ENCODE measurements around the gene CPM. TPM values are rescaled to one million over a fixed set of nuclear protein-coding genes. Genes with fewer than 3 reads are reported as not detected.
"Not testable (repeated sequence)": the region's sequence is repeated elsewhere in the genome, so short reads cannot be mapped to it uniquely, and the experiment has no call there.

CPM gene
- total RNA-seq, 2 donors from 2014 or later, result 8.4 to 17.7 TPM

DNA sequence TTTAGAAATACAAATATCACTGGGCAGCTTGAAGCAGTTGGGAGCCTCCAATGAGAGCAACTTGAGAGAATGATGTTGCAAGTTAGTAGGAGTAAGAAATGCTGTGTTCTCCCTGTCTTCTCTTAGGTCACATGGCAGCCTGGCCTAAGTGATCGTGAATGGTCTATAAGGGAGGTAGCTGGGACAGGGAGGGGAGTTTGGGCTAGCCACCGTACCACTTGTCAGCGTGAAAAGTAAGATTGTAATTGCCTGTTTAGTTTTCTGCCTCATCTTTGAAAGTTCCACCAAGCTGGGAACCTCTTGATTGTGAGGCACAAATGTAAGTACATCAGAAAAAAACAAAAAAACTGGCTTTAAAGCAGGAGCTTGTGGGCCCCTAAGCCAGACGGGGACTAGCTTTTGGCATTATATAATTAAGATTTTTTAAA is 88.6 kb downstream of the CPM start:
- ATAC-seq (replicated peaks in 1 of 2), result peak; percentile 9 to 12
- H3K27me3 Mint-ChIP-seq (ENCODE audit: low read depth), result no peaks in the 10 kb centered on the region
- no peaks in the 10 kb centered on the region for H3K9me3 Mint-ChIP-seq

DNA sequence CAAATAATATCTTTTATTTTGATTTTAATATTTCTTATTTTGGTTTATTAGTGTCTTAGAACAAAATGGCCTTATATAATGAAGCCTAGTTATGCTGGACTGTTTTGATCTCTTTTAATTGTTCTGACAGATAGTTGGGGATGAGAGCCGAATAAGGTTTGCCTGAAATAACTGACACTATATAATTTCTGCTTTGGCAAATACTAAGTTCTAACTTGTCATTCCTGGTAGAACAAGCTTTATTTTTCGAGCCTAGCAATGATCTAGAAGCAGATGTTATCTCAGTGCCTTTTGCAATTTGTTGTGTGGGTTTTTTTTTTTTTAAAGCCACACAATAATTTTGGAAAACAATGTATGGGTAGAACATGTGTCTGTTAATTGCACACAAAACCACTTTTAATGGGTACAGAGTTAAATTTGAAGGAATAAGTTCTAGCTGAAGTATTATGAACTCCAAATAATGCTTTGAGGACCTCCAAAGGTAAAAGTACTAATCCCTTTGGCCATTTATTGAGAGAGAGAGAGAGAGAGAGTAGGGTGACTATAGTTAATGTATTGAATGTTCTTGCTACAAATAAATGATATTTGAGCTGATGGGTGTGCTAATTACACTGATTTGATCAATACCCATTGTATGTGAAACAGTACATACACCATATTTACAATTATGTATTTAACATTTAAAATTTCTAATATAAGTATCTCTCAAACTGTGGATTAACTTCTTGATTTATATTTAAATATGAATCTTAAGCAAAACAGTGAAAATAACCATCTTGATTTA is 90.0 kb downstream of the CPM start:
- no peak for DNase-seq
- Mint-ChIP-seq H3K27me3 (ENCODE audit: low read depth) (no peaks in the 10 kb centered on the region), H3K4me1 (ENCODE audit: low read depth) (peaks cover 9% of the 10 kb centered on the region), H3K9me3 (no peaks in the 10 kb centered on the region), H3K27ac (peak overlapping the region; percentile 24), H3K36me3 (ENCODE audit: insufficient read depth in 2 of 2) (peaks cover 10 to 37% of the 10 kb centered on the region in 2 donors), H3K4me3 (no peak overlapping the region)
- no peak for ATAC-seq (replicated peaks in 1 of 2)

More for the DNA sequence above, 88.6 kb downstream of the CPM start:
- peaks cover 3% of the 10 kb centered on the region for H3K4me1 Mint-ChIP-seq (ENCODE audit: low read depth)
- DNase-seq, result no peak
- peaks cover 5 to 27% of the 10 kb centered on the region in 2 donors for H3K36me3 Mint-ChIP-seq (ENCODE audit: insufficient read depth in 2 of 2)
- no peak overlapping the region for H3K27ac Mint-ChIP-seq
- H3K4me3 Mint-ChIP-seq, result no peak overlapping the region

DNA sequence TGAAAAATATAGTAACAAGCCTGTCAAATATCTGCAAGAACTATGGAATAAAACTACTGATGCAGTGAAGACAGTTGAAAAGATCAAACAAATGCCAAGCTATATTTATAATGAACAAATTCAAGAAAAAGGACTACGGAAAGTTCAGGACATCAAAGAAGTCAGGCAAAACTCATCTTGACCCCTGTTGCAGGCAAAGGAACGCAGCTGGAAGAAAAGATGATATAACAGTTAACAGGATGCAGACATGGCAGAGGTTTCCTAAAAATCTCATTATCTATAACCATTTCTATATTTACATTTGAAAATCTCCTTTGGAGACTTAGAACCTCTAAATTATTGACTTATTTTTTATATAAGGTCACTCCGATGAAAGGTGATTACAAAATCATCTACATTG is 90.8 kb downstream of the CPM start:
- H3K27ac Mint-ChIP-seq, result no peak overlapping the region
- H3K4me3 Mint-ChIP-seq, result no peak overlapping the region
- H3K27me3 Mint-ChIP-seq (ENCODE audit: low read depth), result no peaks in the 10 kb centered on the region
- ATAC-seq (replicated peaks in 1 of 2) (no peak), DNase-seq (no peak)
- H3K36me3 Mint-ChIP-seq (ENCODE audit: insufficient read depth in 2 of 2), result peaks cover 10 to 40% of the 10 kb centered on the region in 2 donors
- peaks cover 10% of the 10 kb centered on the region for H3K4me1 Mint-ChIP-seq (ENCODE audit: low read depth)
- no peaks in the 10 kb centered on the region for H3K9me3 Mint-ChIP-seq

DNA sequence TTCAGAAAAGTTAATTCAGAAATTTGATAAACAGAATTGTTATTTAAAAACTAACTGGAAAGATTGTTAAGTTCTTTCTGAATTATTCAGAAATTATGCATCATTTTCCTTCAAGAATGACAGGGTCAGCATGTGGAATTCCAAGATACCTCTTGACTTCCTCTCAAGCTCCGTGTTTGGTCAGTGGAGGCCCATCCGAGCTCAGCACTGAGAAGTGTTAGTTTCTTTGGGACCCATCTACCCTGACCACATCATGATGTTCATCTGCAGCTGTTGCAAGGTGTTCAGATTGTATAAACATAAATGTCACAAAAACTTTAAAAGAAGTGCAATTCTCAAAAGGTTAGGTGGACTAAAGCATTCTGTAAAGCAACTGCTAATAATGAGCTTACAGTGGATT is 91.3 kb downstream of the CPM start:
- H3K36me3 Mint-ChIP-seq (ENCODE audit: insufficient read depth in 2 of 2), result peaks cover 10 to 41% of the 10 kb centered on the region in 2 donors
- H3K9me3 Mint-ChIP-seq, result no peaks in the 10 kb centered on the region
- no peak overlapping the region for H3K4me3 Mint-ChIP-seq
- H3K27ac Mint-ChIP-seq, result no peak overlapping the region
- no peaks in the 10 kb centered on the region for H3K27me3 Mint-ChIP-seq (ENCODE audit: low read depth)
- DNase-seq (no peak), ATAC-seq (replicated peaks in 1 of 2) (no peak)
- H3K4me1 Mint-ChIP-seq (ENCODE audit: low read depth), result peaks cover 10% of the 10 kb centered on the region

DNA sequence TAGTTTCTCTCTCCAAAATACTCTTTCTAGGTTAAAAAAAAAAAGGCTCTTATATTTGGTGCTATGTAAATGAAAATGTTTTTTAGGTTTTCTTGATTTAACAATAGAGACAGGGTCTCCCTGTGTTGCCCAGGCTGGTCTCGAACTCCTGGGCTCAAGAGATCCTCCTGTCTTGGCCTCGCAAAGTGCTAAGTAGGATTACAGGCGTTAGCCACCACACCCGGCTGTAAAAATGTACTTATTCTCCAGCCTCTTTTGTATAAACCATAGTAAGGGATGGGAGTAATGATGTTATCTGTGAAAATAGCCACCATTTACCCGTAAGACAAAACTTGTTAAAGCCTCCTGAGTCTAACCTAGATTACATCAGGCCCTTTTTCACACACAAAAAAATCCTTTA is 91.8 kb downstream of the CPM start:
- ATAC-seq (replicated peaks in 1 of 2); H3K27me3 Mint-ChIP-seq (ENCODE audit: low read depth): not testable (repeated sequence)
- H3K36me3 Mint-ChIP-seq (ENCODE audit: insufficient read depth in 2 of 2), result peaks cover 12 to 45% of the 10 kb centered on the region in 2 donors

DNA sequence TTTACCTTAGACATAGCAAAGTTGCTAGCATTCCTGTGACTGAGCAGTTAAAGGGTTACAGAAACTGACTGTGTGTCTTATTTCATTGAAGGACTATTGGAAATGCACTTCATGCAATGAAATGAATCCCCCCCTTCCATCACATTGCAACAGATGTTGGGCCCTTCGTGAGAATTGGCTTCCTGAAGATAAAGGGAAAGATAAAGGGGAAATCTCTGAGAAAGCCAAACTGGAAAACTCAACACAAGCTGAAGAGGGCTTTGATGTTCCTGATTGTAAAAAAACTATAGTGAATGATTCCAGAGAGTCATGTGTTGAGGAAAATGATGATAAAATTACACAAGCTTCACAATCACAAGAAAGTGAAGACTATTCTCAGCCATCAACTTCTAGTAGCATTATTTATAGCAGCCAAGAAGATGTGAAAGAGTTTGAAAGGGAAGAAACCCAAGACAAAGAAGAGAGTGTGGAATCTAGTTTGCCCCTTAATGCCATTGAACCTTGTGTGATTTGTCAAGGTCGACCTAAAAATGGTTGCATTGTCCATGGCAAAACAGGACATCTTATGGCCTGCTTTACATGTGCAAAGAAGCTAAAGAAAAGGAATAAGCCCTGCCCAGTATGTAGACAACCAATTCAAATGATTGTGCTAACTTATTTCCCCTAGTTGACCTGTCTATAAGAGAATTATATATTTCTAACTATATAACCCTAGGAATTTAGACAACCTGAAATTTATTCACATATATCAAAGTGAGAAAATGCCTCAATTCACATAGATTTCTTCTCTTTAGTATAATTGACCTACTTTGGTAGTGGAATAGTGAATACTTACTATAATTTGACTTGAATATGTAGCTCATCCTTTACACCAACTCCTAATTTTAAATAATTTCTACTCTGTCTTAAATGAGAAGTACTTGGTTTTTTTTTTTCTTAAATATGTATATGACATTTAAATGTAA is 93.5 kb downstream of the CPM start:
- DNase-seq, result no peak
- no peaks in the 10 kb centered on the region for H3K27me3 Mint-ChIP-seq (ENCODE audit: low read depth)
- no peaks in the 10 kb centered on the region for H3K9me3 Mint-ChIP-seq
- H3K36me3 Mint-ChIP-seq (ENCODE audit: insufficient read depth in 2 of 2), result peaks cover 19 to 56% of the 10 kb centered on the region in 2 donors
- no peak overlapping the region for H3K4me3 Mint-ChIP-seq
- H3K27ac Mint-ChIP-seq, result peak overlapping the region; percentile 6
- no peak for ATAC-seq (replicated peaks in 1 of 2)
- peaks cover 10% of the 10 kb centered on the region for H3K4me1 Mint-ChIP-seq (ENCODE audit: low read depth)

More for the DNA sequence above, 91.8 kb downstream of the CPM start:
- H3K27ac Mint-ChIP-seq; H3K9me3 Mint-ChIP-seq; DNase-seq; H3K4me1 Mint-ChIP-seq (ENCODE audit: low read depth); H3K4me3 Mint-ChIP-seq: not testable (repeated sequence)

DNA sequence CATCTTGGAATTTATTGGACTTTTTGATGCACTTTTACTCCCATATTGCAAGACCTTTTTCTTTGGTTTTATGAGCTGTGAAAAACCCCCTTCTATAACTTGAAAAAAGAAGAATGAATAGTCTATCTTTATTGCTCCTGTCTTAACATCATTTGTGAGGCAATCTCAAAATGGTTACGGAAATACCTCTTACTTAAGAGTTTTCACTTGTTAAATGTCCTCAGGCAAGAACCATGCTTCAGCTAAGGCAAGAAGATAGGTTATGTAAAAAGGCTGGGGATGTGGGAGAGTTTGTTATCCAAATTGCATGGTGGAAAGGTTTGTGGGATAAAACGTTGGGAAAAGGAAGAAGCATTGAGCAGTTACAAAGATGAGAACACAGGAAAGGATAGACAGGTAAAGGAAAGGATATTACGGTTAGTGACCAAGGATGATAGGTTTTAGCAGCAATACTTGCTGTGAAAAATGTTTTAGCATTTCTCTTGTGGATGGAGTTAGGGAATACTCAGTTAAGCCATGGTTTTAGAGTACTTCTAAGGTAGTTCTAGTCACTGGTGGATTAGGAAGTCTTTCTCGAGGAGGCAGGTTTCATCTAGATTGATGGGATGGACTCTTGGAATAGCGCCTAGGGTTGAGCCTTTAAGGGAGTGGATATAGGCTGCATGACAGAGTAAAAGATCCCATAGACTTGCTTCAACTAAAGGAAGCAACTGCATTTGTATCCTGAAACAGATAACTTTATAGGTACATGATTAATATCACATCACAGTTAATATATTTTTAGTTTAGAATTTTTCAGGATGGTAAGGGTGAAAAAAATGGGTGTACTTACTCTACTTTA is 94.7 kb downstream of the CPM start:
- Mint-ChIP-seq H3K36me3 (ENCODE audit: insufficient read depth in 2 of 2) (peaks cover 16 to 56% of the 10 kb centered on the region in 2 donors), H3K27me3 (ENCODE audit: low read depth) (no peaks in the 10 kb centered on the region)

DNA sequence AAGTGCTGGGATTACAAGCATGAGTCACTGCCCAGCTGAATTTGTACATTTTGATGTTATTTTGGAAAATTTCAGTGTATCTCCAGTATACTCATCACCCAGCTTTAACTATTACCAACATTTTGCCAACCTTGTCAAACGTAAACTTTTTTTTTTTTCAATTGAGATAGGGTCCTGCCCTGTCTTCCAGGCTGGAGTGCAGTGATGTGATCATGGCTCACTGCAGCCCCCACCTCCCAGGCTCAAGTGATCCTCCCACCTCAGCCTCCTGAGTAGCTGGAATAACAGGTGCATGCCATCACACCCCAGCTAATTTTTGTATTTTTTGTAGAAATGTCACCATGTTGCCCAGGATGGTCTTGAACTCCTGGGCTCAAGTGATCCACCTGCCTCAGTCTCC is 95.8 kb downstream of the CPM start:
- Mint-ChIP-seq H3K27ac (no peak overlapping the region), H3K27me3 (ENCODE audit: low read depth) (no peaks in the 10 kb centered on the region), H3K4me1 (ENCODE audit: low read depth) (peaks cover 6% of the 10 kb centered on the region), H3K36me3 (ENCODE audit: insufficient read depth in 2 of 2) (peaks cover 16 to 51% of the 10 kb centered on the region in 2 donors), H3K4me3 (no peak overlapping the region), H3K9me3 (no peaks in the 10 kb centered on the region)
- DNase-seq (no peak), ATAC-seq (replicated peaks in 1 of 2) (no peak)

More for the DNA sequence above, 94.7 kb downstream of the CPM start:
- ATAC-seq (replicated peaks in 1 of 2) (no peak), DNase-seq (no peak)
- Mint-ChIP-seq H3K4me1 (ENCODE audit: low read depth) (peaks cover 6% of the 10 kb centered on the region), H3K9me3 (no peaks in the 10 kb centered on the region), H3K4me3 (no peak overlapping the region), H3K27ac (peak overlapping the region; percentile 25)

DNA sequence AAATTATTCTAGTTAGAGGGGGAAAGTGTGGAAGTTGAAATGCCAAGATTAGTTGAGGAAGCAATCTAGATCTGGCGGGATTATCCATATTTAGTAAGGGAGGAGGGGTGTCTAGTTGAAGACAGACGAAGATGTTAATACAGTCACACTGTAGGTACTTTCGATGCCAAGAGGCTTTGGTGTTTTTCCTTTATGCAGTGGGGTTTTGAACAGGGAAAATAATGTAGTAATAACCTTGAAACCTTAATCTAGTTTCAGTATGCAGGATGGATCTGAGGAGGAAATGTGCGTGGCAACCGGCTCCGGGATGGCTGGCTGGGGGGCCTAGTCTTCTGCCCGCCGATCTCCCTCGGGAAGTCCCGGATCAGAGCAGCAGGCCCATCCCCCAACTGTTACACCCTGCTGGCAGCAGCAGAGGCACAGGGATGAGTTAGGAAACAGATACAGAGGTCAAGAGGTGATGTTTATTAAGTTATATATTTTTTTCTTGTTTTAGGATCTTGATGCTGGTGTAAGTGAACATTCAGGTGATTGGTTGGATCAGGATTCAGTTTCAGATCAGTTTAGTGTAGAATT is 97.5 kb downstream of the CPM start:
- Mint-ChIP-seq H3K4me3 (no peak overlapping the region), H3K27me3 (ENCODE audit: low read depth) (no peaks in the 10 kb centered on the region), H3K27ac (peak overlapping the region; percentile 87), H3K9me3 (no peaks in the 10 kb centered on the region), H3K4me1 (ENCODE audit: low read depth) (peaks cover 7% of the 10 kb centered on the region), H3K36me3 (ENCODE audit: insufficient read depth in 2 of 2) (peaks cover 22 to 50% of the 10 kb centered on the region in 2 donors)
- ATAC-seq (replicated peaks in 1 of 2) (no peak), DNase-seq (no peak)

DNA sequence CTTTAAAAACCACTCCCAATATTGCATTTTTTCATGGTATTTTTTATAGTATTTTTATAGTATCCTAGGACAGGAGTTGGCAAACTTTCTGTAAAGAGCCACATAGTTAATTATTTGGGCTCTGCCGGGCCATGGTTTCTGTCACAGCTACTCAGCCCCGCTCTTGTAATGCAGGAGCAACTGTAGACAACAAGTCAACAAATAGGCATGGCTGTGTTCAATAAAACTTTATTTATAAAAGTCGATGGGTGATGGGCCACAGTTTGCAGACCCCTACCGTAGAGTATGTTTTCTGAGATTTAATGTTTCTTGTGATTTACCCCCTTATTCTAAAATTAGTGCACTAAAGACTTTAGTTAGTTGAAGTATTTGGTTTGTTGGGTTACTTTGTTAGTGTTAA is 99.5 kb downstream of the CPM start:
- no peaks in the 10 kb centered on the region for H3K27me3 Mint-ChIP-seq (ENCODE audit: low read depth)
- no peak overlapping the region for H3K27ac Mint-ChIP-seq
- H3K4me3 Mint-ChIP-seq, result no peak overlapping the region
- no peak for ATAC-seq (replicated peaks in 1 of 2)
- H3K36me3 Mint-ChIP-seq (ENCODE audit: insufficient read depth in 2 of 2), result peaks cover 27 to 51% of the 10 kb centered on the region in 2 donors
- DNase-seq, result no peak
- no peaks in the 10 kb centered on the region for H3K9me3 Mint-ChIP-seq
- peaks cover 11% of the 10 kb centered on the region for H3K4me1 Mint-ChIP-seq (ENCODE audit: low read depth)

DNA sequence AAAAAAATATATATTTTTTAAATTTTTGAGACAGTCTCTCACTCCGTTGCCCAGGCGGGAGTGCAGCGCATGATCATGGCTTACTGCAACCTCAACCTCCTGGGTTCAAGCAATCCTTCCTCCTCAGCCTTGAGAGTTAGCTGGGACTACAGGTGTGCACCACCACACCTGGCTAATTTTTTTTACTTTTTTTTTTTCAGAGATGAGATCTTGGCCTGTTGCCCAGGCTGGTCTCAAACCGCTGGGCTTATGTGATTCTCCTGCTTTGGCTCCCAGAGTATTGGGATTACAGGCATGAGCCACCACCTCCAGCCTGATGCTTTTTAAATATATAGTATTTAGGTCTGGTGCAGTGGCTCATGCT is 100.5 kb downstream of the CPM start:
- H3K36me3 Mint-ChIP-seq (ENCODE audit: insufficient read depth in 2 of 2), result peaks cover 22 to 51% of the 10 kb centered on the region in 2 donors

DNA sequence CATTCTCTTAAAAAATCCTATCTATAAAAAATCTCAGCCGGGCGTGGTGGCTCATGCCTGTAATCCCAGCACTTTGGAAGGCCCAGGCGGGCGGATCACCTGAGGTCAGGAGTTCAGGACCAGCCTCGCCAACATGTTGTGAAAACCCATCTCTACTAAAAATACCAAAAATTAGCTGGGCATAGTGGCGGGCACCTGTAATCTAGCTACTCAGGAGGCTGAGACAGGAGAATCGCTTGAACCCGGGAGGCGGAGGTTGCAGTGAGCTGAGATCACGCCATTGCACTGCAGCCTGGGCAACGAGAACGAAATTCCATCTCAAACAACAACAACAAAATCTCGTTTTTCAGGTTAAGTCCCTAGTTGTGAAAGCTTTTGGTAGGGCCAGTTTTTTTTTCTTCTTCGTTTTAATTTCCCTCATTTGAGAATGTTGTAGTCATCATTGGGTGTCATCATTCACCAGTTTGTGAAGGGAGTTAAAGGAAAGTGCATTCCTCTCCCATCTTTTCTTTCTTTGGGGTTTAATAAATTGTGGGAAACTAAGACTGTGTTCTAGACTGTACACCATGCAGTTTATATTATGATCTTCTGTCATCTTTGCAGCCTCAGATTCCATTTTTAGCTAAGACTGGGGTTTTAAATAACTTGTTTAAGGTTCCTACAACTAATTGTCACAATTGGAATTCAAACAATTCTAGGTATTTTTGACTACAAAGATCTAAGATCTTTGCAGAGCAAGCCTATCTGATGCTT is 101.0 kb downstream of the CPM start:
- H3K27ac Mint-ChIP-seq, result no peak overlapping the region
- H3K4me3 Mint-ChIP-seq, result no peak overlapping the region
- peaks cover 13% of the 10 kb centered on the region for H3K4me1 Mint-ChIP-seq (ENCODE audit: low read depth)
- DNase-seq, result no peak
- H3K9me3 Mint-ChIP-seq, result no peaks in the 10 kb centered on the region
- no peaks in the 10 kb centered on the region for H3K27me3 Mint-ChIP-seq (ENCODE audit: low read depth)
- no peak for ATAC-seq (replicated peaks in 1 of 2)
- peaks cover 22 to 51% of the 10 kb centered on the region in 2 donors for H3K36me3 Mint-ChIP-seq (ENCODE audit: insufficient read depth in 2 of 2)

More for the DNA sequence above, 100.5 kb downstream of the CPM start:
- Mint-ChIP-seq H3K9me3 (no peaks in the 10 kb centered on the region), H3K27ac (no peak overlapping the region), H3K27me3 (ENCODE audit: low read depth) (no peaks in the 10 kb centered on the region), H3K4me3 (no peak overlapping the region), H3K4me1 (ENCODE audit: low read depth) (peaks cover 8% of the 10 kb centered on the region)
- ATAC-seq (replicated peaks in 1 of 2), result no peak
- no peak for DNase-seq
